T-helper 2 cell (primary cell): ENCODE results near the gene LAMA2.
A peak's percentile ranks its signal among the peaks of the same experiment; 100 is the strongest.

ENCODE experiments used
- DNase-seq, 5 experiments: peaks; one replicate each; pipeline versions ENCODE4 v3.0.0 to v3.0.0-alpha.2; 2012 to 2022

The LAMA2 gene

GRCh38 chr6:129385117-129385516 lies 502.2 kb downstream of the LAMA2 start:
- no peak for DNase-seq

- DNase-seq, result no peak
Observed at GRCh38 chr6:129390900-129391299, 508.0 kb downstream of the LAMA2 start.

GRCh38 chr6:129393654-129394053 lies 510.7 kb downstream of the LAMA2 start:
- DNase-seq, result no peak

- no peak for DNase-seq
Observed at GRCh38 chr6:129398764-129399163, 515.8 kb downstream of the LAMA2 start.

- no peak for DNase-seq
Observed at GRCh38 chr6:129402244-129402643, 519.3 kb downstream of the LAMA2 start.

- no peak for DNase-seq
Observed at GRCh38 chr6:129411092-129411491, 528.2 kb downstream of the LAMA2 start.

- no peak for DNase-seq
Observed at GRCh38 chr6:129416337-129416990, 533.5 kb downstream of the LAMA2 start.

GRCh38 chr6:129417416-129418086 lies 534.6 kb downstream of the LAMA2 start:
- no peak for DNase-seq

- no peak for DNase-seq
Observed at GRCh38 chr6:129419324-129419723, 536.4 kb downstream of the LAMA2 start.

- no peak for DNase-seq
Observed at GRCh38 chr6:129426343-129426742, 543.4 kb downstream of the LAMA2 start.

- no peak for DNase-seq
Observed at GRCh38 chr6:129429956-129430355, 547.0 kb downstream of the LAMA2 start.

- DNase-seq, result no peak
Observed at GRCh38 chr6:129432738-129433137, 549.8 kb downstream of the LAMA2 start.

- DNase-seq, result no peak
Observed at GRCh38 chr6:129434091-129434490, 551.2 kb downstream of the LAMA2 start.

- peak in 1 of 5 experiments; percentile 17 for DNase-seq
Observed at GRCh38 chr6:129440691-129441090, 557.8 kb downstream of the LAMA2 start.

- no peak for DNase-seq
Observed at GRCh38 chr6:129444683-129445082, 561.7 kb downstream of the LAMA2 start.

- no peak for DNase-seq
Observed at GRCh38 chr6:129446272-129447197, 563.6 kb downstream of the LAMA2 start.

- DNase-seq, result no peak
Observed at GRCh38 chr6:129447198-129447565, 564.2 kb downstream of the LAMA2 start.

- peak in 1 of 5 experiments; percentile 69 for DNase-seq
Observed at GRCh38 chr6:129448965-129449364, 566.0 kb downstream of the LAMA2 start.

GRCh38 chr6:129451187-129451586 lies 568.2 kb downstream of the LAMA2 start:
- DNase-seq, result no peak

GRCh38 chr6:129453073-129453472 lies 570.1 kb downstream of the LAMA2 start:
- DNase-seq, result peak in 1 of 5 experiments; percentile 37

GRCh38 chr6:129454488-129454887 lies 571.5 kb downstream of the LAMA2 start:
- DNase-seq, result no peak

- peak in 1 of 5 experiments; percentile 21 for DNase-seq
Observed at GRCh38 chr6:129455126-129455769, 572.3 kb downstream of the LAMA2 start.

- DNase-seq, result no peak
Observed at GRCh38 chr6:129460221-129460620, 577.3 kb downstream of the LAMA2 start.
